MM.1S (cell line): ENCODE data around the gene IL1RAPL1.

Source experiments
- DNase-seq: peaks from one replicate; pipeline ENCODE4 v3.0.0-alpha.2; 2015
- H2AFZ ChIP-seq: fragments of 300-600 bp; sonication (generic); 2 replicates; pipeline ENCODE4 v1.6.0; 2016; ENCODE audit warnings: antibody characterized with exemption, low read length
- H3F3A ChIP-seq: fragments of 300-600 bp; sonication (generic); 2 replicates; pipeline ENCODE4 v1.6.1; 2016; ENCODE audit warnings: mild to moderate bottlenecking, antibody characterized with exemption, low read length, moderate library complexity, mixed read lengths; ENCODE audit not compliant: insufficient read depth
- H3K27ac ChIP-seq: fragments of 300-600 bp; sonication (generic); 2 replicates; pipeline ENCODE4 v1.5.1; 2016; ENCODE audit warnings: mild to moderate bottlenecking, low read length
- H3K27me3 ChIP-seq: fragments of 300-600 bp; sonication (generic); replicated peaks from 2 replicates; pipeline ENCODE4 v1.6.0; 2016; ENCODE audit warnings: low read length; ENCODE audit not compliant: insufficient read depth
- H3K36me3 ChIP-seq: fragments of 300-600 bp; sonication (generic); replicated peaks from 2 replicates; pipeline ENCODE4 v1.6.1; 2016; ENCODE audit warnings: mild to moderate bottlenecking, low read length, mixed read lengths; ENCODE audit not compliant: insufficient read depth
- H3K4me1 ChIP-seq: fragments of 300-600 bp; sonication (generic); 2 replicates; pipeline ENCODE4 v1.6.1; 2016; ENCODE audit warnings: low read length, mixed read lengths
- H3K4me2 ChIP-seq: fragments of 300-600 bp; sonication (generic); 2 replicates; pipeline ENCODE4 v1.6.0; 2016; ENCODE audit warnings: low read depth, low read length
- H3K4me3 ChIP-seq: fragments of 300-600 bp; sonication (generic); 2 replicates; pipeline ENCODE4 v1.5.1; 2016; ENCODE audit warnings: low read length, mixed read lengths
- H3K79me2 ChIP-seq: fragments of 300-600 bp; sonication (generic); 2 replicates; pipeline ENCODE4 v1.6.1; 2016; ENCODE audit warnings: mixed run types, low read length, mixed read lengths
- H3K9ac ChIP-seq: fragments of 300-600 bp; sonication (generic); 2 replicates; pipeline ENCODE4 v1.6.1; 2016; ENCODE audit warnings: low read length, mixed read lengths
- H3K9me2 ChIP-seq: fragments of 300-600 bp; sonication (generic); replicated peaks from 2 replicates; pipeline ENCODE4 v1.6.1; 2016; ENCODE audit warnings: mild to moderate bottlenecking, low read length, mixed read lengths; ENCODE audit not compliant: insufficient read depth
- H3K9me3 ChIP-seq: fragments of 300-600 bp; sonication (generic); replicated peaks from 2 replicates; pipeline ENCODE4 v1.6.1; 2016; ENCODE audit warnings: mild to moderate bottlenecking, low read length, mixed read lengths; ENCODE audit not compliant: insufficient read depth
- H4K20me1 ChIP-seq: fragments of 300-600 bp; sonication (generic); 2 replicates; pipeline ENCODE4 v1.6.1; 2016; ENCODE audit warnings: mild to moderate bottlenecking, low read length, moderate library complexity, mixed read lengths; ENCODE audit not compliant: insufficient read depth
- CTCF ChIP-seq: fragments of 300-600 bp; sonication (generic); IDR thresholded peaks from 2 replicates; pipeline ENCODE4 v1.5.1; 2016; ENCODE audit warnings: antibody characterized with exemption, low read length, mixed read lengths
- EZH2 ChIP-seq: fragments of 300-600 bp; sonication (generic); optimal IDR thresholded peaks from 2 replicates; pipeline ENCODE3; 2017; ENCODE audit warnings: low read depth, mild to moderate bottlenecking, antibody characterized with exemption, low read length, mixed read lengths
- EZH2phosphoT487 ChIP-seq: fragments of 300-600 bp; sonication (generic); IDR thresholded peaks from 2 replicates; pipeline ENCODE4 v1.6.1; 2018; ENCODE audit warnings: antibody characterized with exemption, low read length

IL1RAPL1 gene

GRCh38 chrX:29130905-29131304 lies 543.7 kb downstream of the IL1RAPL1 start:
- Histone ChIP-seq H2AFZ (no peak overlapping the region), H3K4me2 (no peak overlapping the region), H3K9me2 (no peaks in the 10 kb centered on the region), H3K9me3 (no peaks in the 10 kb centered on the region), H4K20me1 (no peaks in the 10 kb centered on the region), H3K79me2 (no peaks in the 10 kb centered on the region), H3K4me3 (no peak overlapping the region), H3F3A (no peaks in the 10 kb centered on the region), H3K36me3 (no peaks in the 10 kb centered on the region), H3K27me3 (no peaks in the 10 kb centered on the region), H3K9ac (no peak overlapping the region), H3K27ac (no peak overlapping the region), H3K4me1 (no peaks in the 10 kb centered on the region)
- TF ChIP-seq EZH2phosphoT487: no peak
- no peak for DNase-seq

DNA sequence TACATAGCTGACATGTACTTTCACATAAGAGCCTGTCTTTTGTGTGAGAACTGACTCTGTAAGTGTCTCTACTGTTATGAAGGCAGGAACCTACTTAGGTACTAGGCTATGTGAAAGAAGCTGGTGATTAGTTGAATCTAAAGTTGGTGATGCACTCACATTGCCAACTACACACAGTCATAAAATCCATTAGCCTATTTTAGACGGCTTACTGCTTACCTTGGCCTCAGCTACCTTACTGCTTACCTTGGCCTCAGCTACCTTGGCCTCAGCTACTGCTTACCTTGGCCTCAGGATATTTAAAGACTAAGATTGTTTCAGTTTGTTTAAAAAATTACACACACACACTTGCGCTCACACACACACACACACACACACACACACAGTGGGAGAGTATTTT lies 549.7 kb downstream of the IL1RAPL1 start:
- H3K27me3 ChIP-seq: no peaks in the 10 kb centered on the region
- TF ChIP-seq EZH2: no peak
- TF ChIP-seq CTCF: no peak
- no peak for TF ChIP-seq EZH2phosphoT487
- H4K20me1 ChIP-seq: no peaks in the 10 kb centered on the region
- no peak for DNase-seq
- no peaks in the 10 kb centered on the region for H3K36me3 ChIP-seq
- no peaks in the 10 kb centered on the region for H3K9me2 ChIP-seq
- H2AFZ ChIP-seq: no peak overlapping the region
- H3K4me3 ChIP-seq: no peak overlapping the region
- no peak overlapping the region for H3K9ac ChIP-seq
- H3K4me1 ChIP-seq: no peaks in the 10 kb centered on the region
- no peak overlapping the region for H3K27ac ChIP-seq
- H3K79me2 ChIP-seq: no peaks in the 10 kb centered on the region
- no peaks in the 10 kb centered on the region for H3F3A ChIP-seq
- H3K4me2 ChIP-seq: no peak overlapping the region
- no peaks in the 10 kb centered on the region for H3K9me3 ChIP-seq

GRCh38 chrX:29138003-29138402 lies 550.8 kb downstream of the IL1RAPL1 start:
- no peaks in the 10 kb centered on the region for H3K9me3 ChIP-seq
- no peak overlapping the region for H3K27ac ChIP-seq
- H3K27me3 ChIP-seq: no peaks in the 10 kb centered on the region
- H3K4me1 ChIP-seq: no peaks in the 10 kb centered on the region
- no peaks in the 10 kb centered on the region for H4K20me1 ChIP-seq
- H3F3A ChIP-seq: no peaks in the 10 kb centered on the region
- H3K4me2 ChIP-seq: no peak overlapping the region
- DNase-seq: no peak
- no peaks in the 10 kb centered on the region for H3K9me2 ChIP-seq
- H3K36me3 ChIP-seq: no peaks in the 10 kb centered on the region
- TF ChIP-seq EZH2: no peak
- no peak for TF ChIP-seq EZH2phosphoT487
- no peak for TF ChIP-seq CTCF
- H2AFZ ChIP-seq: no peak overlapping the region
- H3K4me3 ChIP-seq: no peak overlapping the region
- H3K9ac ChIP-seq: no peak overlapping the region
- H3K79me2 ChIP-seq: no peaks in the 10 kb centered on the region

GRCh38 chrX:29143356-29143755 lies 556.1 kb downstream of the IL1RAPL1 start:
- Histone ChIP-seq H3F3A (no peaks in the 10 kb centered on the region), H3K4me1 (no peaks in the 10 kb centered on the region), H3K36me3 (no peaks in the 10 kb centered on the region), H3K9me2 (no peaks in the 10 kb centered on the region), H2AFZ (no peak overlapping the region), H3K27ac (no peak overlapping the region), H3K4me3 (no peak overlapping the region), H3K9me3 (no peaks in the 10 kb centered on the region), H3K4me2 (no peak overlapping the region), H3K27me3 (no peaks in the 10 kb centered on the region), H4K20me1 (no peaks in the 10 kb centered on the region), H3K9ac (no peak overlapping the region), H3K79me2 (no peaks in the 10 kb centered on the region)
- TF ChIP-seq EZH2 (no peak), EZH2phosphoT487 (no peak), CTCF (no peak)
- no peak for DNase-seq
